ENCODE measurements around the gene CD28. TPM values are rescaled to one million over a fixed set of nuclear protein-coding genes. Genes with fewer than 3 reads are reported as not detected.

The CD28 gene
- total RNA-seq = not detected in 2 replicates

DNA sequence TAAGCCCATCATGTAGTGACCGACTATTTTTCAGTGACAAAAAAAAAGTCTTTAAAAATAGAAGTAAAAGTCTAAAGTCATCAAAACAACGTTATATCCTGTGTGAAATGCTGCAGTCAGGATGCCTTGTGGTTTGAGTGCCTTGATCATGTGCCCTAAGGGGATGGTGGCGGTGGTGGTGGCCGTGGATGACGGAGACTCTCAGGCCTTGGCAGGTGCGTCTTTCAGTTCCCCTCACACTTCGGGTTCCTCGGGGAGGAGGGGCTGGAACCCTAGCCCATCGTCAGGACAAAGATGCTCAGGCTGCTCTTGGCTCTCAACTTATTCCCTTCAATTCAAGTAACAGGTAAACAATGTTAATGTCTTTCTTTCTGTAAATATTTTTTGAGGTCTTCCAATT, at the start of gene CD28:
TSS of gene CD28 (plus strand) at position 237 of the 400 bp plus-strand sequence. CDS start at position 295, 58 bp downstream.

Other genes starting within 250 kb of the CD28 start
- gene RAPH1, start 171.3 kb upstream of the CD28 start, total RNA-seq = 7.4 and 15.6 TPM in 2 replicates
- not detected in 2 replicates for gene CTLA4, start 161.1 kb downstream of the CD28 start, total RNA-seq
- not detected in 2 replicates for gene ICOS, start 230.1 kb downstream of the CD28 start, total RNA-seq

All from bronchial smooth muscle cell (primary cell).